HEK293 (cell line): ENCODE measurements around the gene PALM2AKAP2.

Experiments
- CTCF ChIA-PET: fragments of 350-600 bp; formaldehyde crosslinking; extraction: SDS; loops from one replicate; lab custom pipeline; 2021; ENCODE audit warnings: antibody characterized with exemption; lab: Yijun Ruan, JAX
- POLR2A ChIA-PET: fragments of 300-600 bp; formaldehyde crosslinking; extraction: SDS; loops from one replicate; lab custom pipeline; 2020; ENCODE audit warnings: antibody characterized with exemption, inconsistent platforms; lab: Yijun Ruan, JAX
- H3K27ac ChIP-seq: fragments of 200-500 bp; sonication (Bioruptor generic); 2 replicates; pipeline ENCODE4 v1.5.1; 2014; ENCODE audit warnings: low read depth, low read length, control low read depth, inconsistent platforms; ENCODE audit errors: extremely low read depth
- H3K36me3 ChIP-seq, 2 experiments: fragments of 200-500 bp in 1 of 2; sonication (Bioruptor generic) in 1 of 2; 1 replicate in 1 of 2; 2 replicates in 1 of 2; pipeline ENCODE4 v1.5.1; 2014 to 2017; ENCODE audit warnings: inconsistent platforms in 2 of 2, low read length in 2 of 2; ENCODE audit not compliant: control insufficient read depth in 2 of 2, insufficient read depth in 1 of 2
- H3K4me1 ChIP-seq: fragments of 200-500 bp; sonication (Bioruptor generic); 2 replicates; pipeline ENCODE4 v1.5.1; 2014; ENCODE audit warnings: mild to moderate bottlenecking, low read length, inconsistent platforms; ENCODE audit not compliant: control insufficient read depth, insufficient read depth
- H3K4me3 ChIP-seq: 2 replicates; pipeline ENCODE4 v1.5.1; 2011; ENCODE audit warnings: low read depth, mild to moderate bottlenecking, control low read depth, low read length, moderate library complexity
- H3K9me3 ChIP-seq: fragments of 200-500 bp; sonication (Bioruptor generic); 2 replicates; pipeline ENCODE4 v1.5.1; 2014; ENCODE audit warnings: low read depth, low read length, inconsistent platforms; ENCODE audit not compliant: control insufficient read depth, insufficient read depth
- BCL11A ChIP-seq: fragments of 450-650 bp; formaldehyde crosslinking; IDR thresholded peaks from 2 replicates; pipeline ENCODE4 v1.5.1; 2016; ENCODE audit warnings: low read depth, missing biosample characterization, missing genetic modification characterization
- EGR2 ChIP-seq: fragments of 450-650 bp; formaldehyde crosslinking; IDR thresholded peaks from 2 replicates; pipeline ENCODE4 v1.5.1; 2016; ENCODE audit warnings: low read depth, missing biosample characterization, missing genetic modification characterization
- FEZF1 ChIP-seq: fragments of 450-650 bp; formaldehyde crosslinking; IDR thresholded peaks from 2 replicates; pipeline ENCODE4 v1.5.1; 2016; ENCODE audit warnings: missing biosample characterization, missing genetic modification characterization
- KLF10 ChIP-seq: fragments of 450-650 bp; IDR thresholded peaks from 2 replicates; pipeline ENCODE4 v1.5.1; 2018; ENCODE audit warnings: missing biosample characterization, mild to moderate bottlenecking, missing genetic modification characterization
- PBX3 ChIP-seq: sonication (generic); formaldehyde crosslinking; IDR thresholded peaks from 2 replicates; pipeline ENCODE4 v1.8.1; 2022; ENCODE audit warnings: mild to moderate bottlenecking, moderate library complexity, missing genetic modification reagents
- PRDM1 ChIP-seq: fragments of 450-650 bp; formaldehyde crosslinking; IDR thresholded peaks from 2 replicates; pipeline ENCODE4; 2016; ENCODE audit warnings: missing biosample characterization, missing genetic modification characterization
- PRDM6 ChIP-seq: fragments of 450-650 bp; formaldehyde crosslinking; IDR thresholded peaks from 2 replicates; pipeline ENCODE4 v1.5.1; 2017; ENCODE audit warnings: missing biosample characterization, missing genetic modification characterization
- SP3 ChIP-seq: fragments of 450-650 bp; formaldehyde crosslinking; IDR thresholded peaks from 2 replicates; pipeline ENCODE4 v1.5.1; 2016; ENCODE audit warnings: missing biosample characterization, missing genetic modification characterization
- WT1 ChIP-seq: fragments of 450-650 bp; formaldehyde crosslinking; IDR thresholded peaks from 2 replicates; pipeline ENCODE4 v1.5.1; 2016; ENCODE audit warnings: missing biosample characterization, missing genetic modification characterization
- ZNF148 ChIP-seq: fragments of 450-650 bp; formaldehyde crosslinking; IDR thresholded peaks from 2 replicates; pipeline ENCODE4 v1.5.0; 2017; ENCODE audit warnings: missing biosample characterization, missing genetic modification characterization, borderline replicate concordance
- ZNF292 ChIP-seq: fragments of 450-650 bp; formaldehyde crosslinking; IDR thresholded peaks from 2 replicates; pipeline ENCODE4 v1.5.1; 2016; ENCODE audit warnings: low read depth, missing biosample characterization, missing genetic modification characterization, borderline replicate concordance
- ZNF391 ChIP-seq: fragments of 450-650 bp; formaldehyde crosslinking; IDR thresholded peaks from 2 replicates; pipeline ENCODE4 v1.5.1; 2016; ENCODE audit warnings: low read depth, missing biosample characterization, missing genetic modification characterization, borderline replicate concordance
- ZNF501 ChIP-seq: fragments of 450-650 bp; formaldehyde crosslinking; IDR thresholded peaks from 2 replicates; pipeline ENCODE4 v1.5.1; 2016; ENCODE audit warnings: missing biosample characterization, missing genetic modification characterization
- ZNF548 ChIP-seq: fragments of 450-650 bp; formaldehyde crosslinking; IDR thresholded peaks from 2 replicates; pipeline ENCODE4 v1.5.1; 2016; ENCODE audit warnings: missing biosample characterization, missing genetic modification characterization
- ZNF549 ChIP-seq: fragments of 450-650 bp; IDR thresholded peaks from 2 replicates; pipeline ENCODE4 v1.5.1; 2018; ENCODE audit warnings: missing biosample characterization, missing genetic modification characterization, mild to moderate bottlenecking, inconsistent platforms, moderate library complexity
- ZNF555 ChIP-seq: fragments of 450-650 bp; formaldehyde crosslinking; conservative IDR thresholded peaks from 2 replicates; pipeline ENCODE4 v1.5.1; 2017; ENCODE audit warnings: missing biosample characterization, mild to moderate bottlenecking, missing genetic modification characterization, inconsistent platforms
- ZNF585B ChIP-seq: fragments of 450-650 bp; formaldehyde crosslinking; IDR thresholded peaks from 2 replicates; pipeline ENCODE4 v1.5.1; 2016; ENCODE audit warnings: missing biosample characterization, missing genetic modification characterization
- ZNF623 ChIP-seq: fragments of 450-650 bp; formaldehyde crosslinking; IDR thresholded peaks from 2 replicates; pipeline ENCODE4 v1.5.1; 2016; ENCODE audit warnings: missing biosample characterization, missing genetic modification characterization
- ZNF660 ChIP-seq: fragments of 450-650 bp; IDR thresholded peaks from 2 replicates; pipeline ENCODE4 v1.5.1; 2018; ENCODE audit warnings: missing biosample characterization, mild to moderate bottlenecking, missing genetic modification characterization
- ZNF664 ChIP-seq: fragments of 450-650 bp; formaldehyde crosslinking; IDR thresholded peaks from 2 replicates; pipeline ENCODE4 v1.5.1; 2016; ENCODE audit warnings: missing biosample characterization, missing genetic modification characterization
- ZNF707 ChIP-seq: fragments of 450-650 bp; formaldehyde crosslinking; IDR thresholded peaks from 2 replicates; pipeline ENCODE4 v1.5.1; 2016; ENCODE audit warnings: missing biosample characterization, missing genetic modification characterization
- ZNF785 ChIP-seq: fragments of 450-650 bp; formaldehyde crosslinking; IDR thresholded peaks from 2 replicates; pipeline ENCODE4 v1.5.1; 2016; ENCODE audit warnings: missing biosample characterization, missing genetic modification characterization

Gene PALM2AKAP2

GRCh38 chr9:109813303-109813702, 33.3 kb downstream of the PALM2AKAP2 start:
- Histone ChIP-seq H3K4me3 (no peak overlapping the region), H3K27ac (no peak overlapping the region), H3K36me3 (no peaks in the 10 kb centered on the region), H3K9me3 (no peaks in the 10 kb centered on the region), H3K4me1 (peaks cover 6% of the 10 kb centered on the region; the same call in 1 of the 2 replicates)
- POLR2A ChIA-PET: interaction anchor here (1.2 kb wide), 1 partner anchor 14 kb away, joined by 3 read pairs; no protein-coding TSS in a partner anchor
- TF ChIP-seq WT1 (tag by site-specific recombination) (no peak), SP3 (tag by site-specific recombination) (no peak), ZNF501 (tag by site-specific recombination) (no peak), ZNF549 (no peak), ZNF148 (no peak), BCL11A (no peak), ZNF548 (tag by site-specific recombination) (no peak), ZNF785 (tag by site-specific recombination) (no peak), EGR2 (no peak), ZNF555 (no peak), ZNF660 (no peak), ZNF664 (tag by site-specific recombination) (no peak)
- CTCF ChIA-PET: interaction anchor here (0.6 kb wide), 2 partner anchors 107 to 504 kb away, joined by 3 read pairs; no protein-coding TSS in a partner anchor

- no peak overlapping the region for H3K27ac ChIP-seq
- H3K4me3 ChIP-seq: no peak overlapping the region
- H3K9me3 ChIP-seq: no peaks in the 10 kb centered on the region
- TF ChIP-seq ZNF585B (tag by site-specific recombination) (peak; percentile 88), KLF10 (no peak)
- peaks cover 6% of the 10 kb centered on the region; the same call in 1 of the 2 replicates for H3K4me1 ChIP-seq
- ChIA-PET CTCF (interaction anchor here (0.6 to 1.3 kb wide), 3 partner anchors 144 to 504 kb away, joined by 3 to 5 read pairs (median 3); no protein-coding TSS in a partner anchor), POLR2A (no interaction called here)
- H3K36me3 ChIP-seq: no peaks in the 10 kb centered on the region
These were observed 33.8 kb downstream of the PALM2AKAP2 start for GRCh38 chr9:109813829-109814228.

- peaks cover 6% of the 10 kb centered on the region; the same call in 1 of the 2 replicates for H3K4me1 ChIP-seq
- CTCF ChIA-PET: interaction anchor here (0.5 to 3.7 kb wide), 6 partner anchors 8 to 239 kb away, joined by 3 to 68 read pairs (median 4); no protein-coding TSS in a partner anchor
- TF ChIP-seq ZNF391 (tag by site-specific recombination) (no peak), PRDM1 (tag by site-specific recombination) (peak; percentile 24; the same call in 1 of the 2 replicates)
- no peak overlapping the region for H3K4me3 ChIP-seq
- H3K27ac ChIP-seq: no peak overlapping the region
- H3K36me3 ChIP-seq: no peaks in the 10 kb centered on the region
- H3K9me3 ChIP-seq: no peaks in the 10 kb centered on the region
- POLR2A ChIA-PET: interaction anchor here (2.0 kb wide), 1 partner anchor 34 kb away, joined by 8 read pairs; no protein-coding TSS in a partner anchor
These were observed 35.5 kb downstream of the PALM2AKAP2 start for GRCh38 chr9:109815366-109815947.

GRCh38 chr9:109816490-109816889, 36.5 kb downstream of the PALM2AKAP2 start:
- CTCF ChIA-PET: interaction anchor here (0.7 to 3.7 kb wide), 21 partner anchors 9 to 376 kb away, joined by 3 to 68 read pairs (median 4); partner anchors contain the start of gene PALM2AKAP2
- H3K4me1 ChIP-seq: peaks cover 6% of the 10 kb centered on the region; the same call in 1 of the 2 replicates
- POLR2A ChIA-PET: interaction anchor here (0.9 to 2.0 kb wide), 2 partner anchors 10 to 35 kb away, joined by 3 to 8 read pairs; no protein-coding TSS in a partner anchor
- H3K27ac ChIP-seq: no peak overlapping the region
- no peaks in the 10 kb centered on the region for H3K9me3 ChIP-seq
- H3K36me3 ChIP-seq: no peaks in the 10 kb centered on the region
- H3K4me3 ChIP-seq: no peak overlapping the region
- TF ChIP-seq BCL11A: peak; percentile 62; the same call in 1 of the 2 replicates
- peak; percentile 95 for TF ChIP-seq ZNF660
- no peak for TF ChIP-seq ZNF292 (tag by site-specific recombination)
- no peak for TF ChIP-seq PBX3
- no peak for TF ChIP-seq ZNF707 (tag by site-specific recombination)
- no peak; the same call in 1 of the 2 replicates for TF ChIP-seq PRDM6 (tag by site-specific recombination)
- TF ChIP-seq FEZF1 (tag by site-specific recombination): peak; percentile 50; the same call in 1 of the 2 replicates
- peak; percentile 31; the same call in 1 of the 2 replicates for TF ChIP-seq ZNF623 (tag by site-specific recombination)
